HepG2 (cell line): ENCODE results near the gene OAS3. TPM values are rescaled to one million over a fixed set of nuclear protein-coding genes. Genes with fewer than 3 reads are reported as not detected.

Experiments
- ATF3 ChIP-seq: sonication (generic); formaldehyde crosslinking; IDR thresholded peaks from 2 replicates; pipeline ENCODE4 v1.4.0; 2020; ENCODE audit warnings: missing genetic modification reagents
- E2F1 ChIP-seq: sonication (generic); formaldehyde crosslinking; IDR thresholded peaks from 2 replicates; pipeline ENCODE4 v1.5.0; 2020; ENCODE audit warnings: missing genetic modification reagents
- ELK4 ChIP-seq: sonication (generic); formaldehyde crosslinking; IDR thresholded peaks from 2 replicates; pipeline ENCODE4 v1.9.0; 2021; ENCODE audit warnings: missing genetic modification reagents, borderline replicate concordance
- JUN ChIP-seq: sonication (generic); formaldehyde crosslinking; IDR thresholded peaks from 2 replicates; pipeline ENCODE4 v1.4.0; 2020; ENCODE audit warnings: mild to moderate bottlenecking, missing genetic modification reagents
- MAFK ChIP-seq, 2 experiments: IDR thresholded peaks in 1 of 2; conservative IDR thresholded peaks in 1 of 2; 2 replicates each; pipeline ENCODE4 v1.6.1; 2011; ENCODE audit warnings: improper control_type of control experiment in 2 of 2, low read length in 2 of 2
- NCOA1 ChIP-seq: sonication (generic); formaldehyde crosslinking; IDR thresholded peaks from 2 replicates; pipeline ENCODE4 v1.9.0; 2021; ENCODE audit warnings: missing genetic modification reagents
- RFX3 ChIP-seq: IDR thresholded peaks from 2 replicates; pipeline ENCODE4 v1.6.1; 2016; ENCODE audit warnings: missing biosample characterization, missing genetic modification reagents
- SRSF1 ChIP-seq: fragments of 200-400 bp; formaldehyde crosslinking; optimal IDR thresholded peaks from 2 replicates; pipeline ENCODE3; 2017; ENCODE audit warnings: mild to moderate bottlenecking, low read depth, low read length, moderate library complexity
- STAT5B ChIP-seq: sonication (generic); formaldehyde crosslinking; IDR thresholded peaks from 2 replicates; pipeline ENCODE4 v1.4.0; 2020; ENCODE audit warnings: missing genetic modification reagents
- ZFYVE20 ChIP-seq: sonication (generic); formaldehyde crosslinking; IDR thresholded peaks from 2 replicates; pipeline ENCODE4 v1.8.0; 2023; ENCODE audit warnings: low read depth, mild to moderate bottlenecking, moderate library complexity, missing genetic modification reagents, borderline replicate concordance
- ZMAT5 ChIP-seq: sonication (generic); formaldehyde crosslinking; IDR thresholded peaks from 2 replicates; pipeline ENCODE4 v1.5.0; 2020; ENCODE audit warnings: mild to moderate bottlenecking, low read depth, missing genetic modification reagents, borderline replicate concordance
- ZNF234 ChIP-seq: sonication (generic); formaldehyde crosslinking; conservative IDR thresholded peaks from 2 replicates; pipeline ENCODE4 v1.5.1; 2020; ENCODE audit warnings: mild to moderate bottlenecking, missing genetic modification reagents
- ZNF260 ChIP-seq: sonication (generic); formaldehyde crosslinking; IDR thresholded peaks from 2 replicates; pipeline ENCODE4 v1.4.0; 2020; ENCODE audit warnings: missing genetic modification reagents, low read depth, mild to moderate bottlenecking, borderline replicate concordance
- ZNF660 ChIP-seq: sonication (generic); formaldehyde crosslinking; IDR thresholded peaks from 2 replicates; pipeline ENCODE4 v1.5.1; 2020; ENCODE audit warnings: mild to moderate bottlenecking, low read depth, missing genetic modification reagents, borderline replicate concordance
- ZNF766 ChIP-seq: sonication (generic); formaldehyde crosslinking; IDR thresholded peaks from 2 replicates; pipeline ENCODE4 v1.5.0; 2020; ENCODE audit warnings: missing genetic modification reagents, borderline replicate concordance
- polyA plus RNA-seq, 8 experiments: library from polyadenylated mRNA; depleted of rRNA in 3 of 8; stranded (reverse) in 7 of 8; unstranded in 1 of 8; fragments of >200 nt; fragmentation: Illumina TruSeq in 4 of 8; extraction: Trizol in 4 of 8; gene quantifications; 2 replicates each; pipeline versions ENCODE4 v1.2.1 to v1.2.3, GENCODE V29; 2011 to 2016; ENCODE audit warnings: low read depth in 4 of 8, missing spikeins in 1 of 8, mixed read lengths in 1 of 8; ENCODE audit not compliant: insufficient read depth in 1 of 8
- total RNA-seq, 5 experiments: library from RNA; depleted of rRNA; stranded (reverse); fragments of >200 nt; fragmentation: Illumina TruSeq; extraction: Trizol; gene quantifications; 2 replicates each; pipeline ENCODE4 v1.2.3, GENCODE V29; 2016; ENCODE audit warnings: low read depth in 1 of 5
- TF ChIP-seq, protein P1 (sequence below): sonication (generic); formaldehyde crosslinking; IDR thresholded peaks from 2 replicates; pipeline ENCODE4 v1.4.0; 2020; ENCODE audit warnings: missing genetic modification reagents
- TF ChIP-seq, protein P2 (sequence below): sonication (generic); formaldehyde crosslinking; IDR thresholded peaks from 2 replicates; pipeline ENCODE4 v1.5.0; 2020; ENCODE audit warnings: missing genetic modification reagents

OAS3 gene
- total and polyA plus RNA-seq, 2 of the 13 experiments (the other 11 are each of a cell fraction or from before 2014, with no cell fraction given) = 4.8 to 10.5 TPM

GRCh38 chr12:112937741-112938719, at the start of gene OAS3 (continued):
- TF ChIP-seq, protein P1, sequence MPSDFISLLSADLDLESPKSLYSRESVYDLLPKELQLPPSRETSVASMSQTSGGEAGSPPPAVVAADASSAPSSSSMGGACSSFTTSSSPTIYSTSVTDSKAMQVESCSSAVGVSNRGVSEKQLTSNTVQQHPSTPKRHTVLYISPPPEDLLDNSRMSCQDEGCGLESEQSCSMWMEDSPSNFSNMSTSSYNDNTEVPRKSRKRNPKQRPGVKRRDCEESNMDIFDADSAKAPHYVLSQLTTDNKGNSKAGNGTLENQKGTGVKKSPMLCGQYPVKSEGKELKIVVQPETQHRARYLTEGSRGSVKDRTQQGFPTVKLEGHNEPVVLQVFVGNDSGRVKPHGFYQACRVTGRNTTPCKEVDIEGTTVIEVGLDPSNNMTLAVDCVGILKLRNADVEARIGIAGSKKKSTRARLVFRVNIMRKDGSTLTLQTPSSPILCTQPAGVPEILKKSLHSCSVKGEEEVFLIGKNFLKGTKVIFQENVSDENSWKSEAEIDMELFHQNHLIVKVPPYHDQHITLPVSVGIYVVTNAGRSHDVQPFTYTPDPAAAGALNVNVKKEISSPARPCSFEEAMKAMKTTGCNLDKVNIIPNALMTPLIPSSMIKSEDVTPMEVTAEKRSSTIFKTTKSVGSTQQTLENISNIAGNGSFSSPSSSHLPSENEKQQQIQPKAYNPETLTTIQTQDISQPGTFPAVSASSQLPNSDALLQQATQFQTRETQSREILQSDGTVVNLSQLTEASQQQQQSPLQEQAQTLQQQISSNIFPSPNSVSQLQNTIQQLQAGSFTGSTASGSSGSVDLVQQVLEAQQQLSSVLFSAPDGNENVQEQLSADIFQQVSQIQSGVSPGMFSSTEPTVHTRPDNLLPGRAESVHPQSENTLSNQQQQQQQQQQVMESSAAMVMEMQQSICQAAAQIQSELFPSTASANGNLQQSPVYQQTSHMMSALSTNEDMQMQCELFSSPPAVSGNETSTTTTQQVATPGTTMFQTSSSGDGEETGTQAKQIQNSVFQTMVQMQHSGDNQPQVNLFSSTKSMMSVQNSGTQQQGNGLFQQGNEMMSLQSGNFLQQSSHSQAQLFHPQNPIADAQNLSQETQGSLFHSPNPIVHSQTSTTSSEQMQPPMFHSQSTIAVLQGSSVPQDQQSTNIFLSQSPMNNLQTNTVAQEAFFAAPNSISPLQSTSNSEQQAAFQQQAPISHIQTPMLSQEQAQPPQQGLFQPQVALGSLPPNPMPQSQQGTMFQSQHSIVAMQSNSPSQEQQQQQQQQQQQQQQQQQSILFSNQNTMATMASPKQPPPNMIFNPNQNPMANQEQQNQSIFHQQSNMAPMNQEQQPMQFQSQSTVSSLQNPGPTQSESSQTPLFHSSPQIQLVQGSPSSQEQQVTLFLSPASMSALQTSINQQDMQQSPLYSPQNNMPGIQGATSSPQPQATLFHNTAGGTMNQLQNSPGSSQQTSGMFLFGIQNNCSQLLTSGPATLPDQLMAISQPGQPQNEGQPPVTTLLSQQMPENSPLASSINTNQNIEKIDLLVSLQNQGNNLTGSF (CRISPR knock-in tag) = no peak
- TF ChIP-seq, protein P2, sequence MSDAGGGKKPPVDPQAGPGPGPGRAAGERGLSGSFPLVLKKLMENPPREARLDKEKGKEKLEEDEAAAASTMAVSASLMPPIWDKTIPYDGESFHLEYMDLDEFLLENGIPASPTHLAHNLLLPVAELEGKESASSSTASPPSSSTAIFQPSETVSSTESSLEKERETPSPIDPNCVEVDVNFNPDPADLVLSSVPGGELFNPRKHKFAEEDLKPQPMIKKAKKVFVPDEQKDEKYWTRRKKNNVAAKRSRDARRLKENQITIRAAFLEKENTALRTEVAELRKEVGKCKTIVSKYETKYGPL (CRISPR knock-in tag) = peak; percentile 47; the same call in 1 of the 2 replicates
- TF ChIP-seq RFX3 (CRISPR knock-in tag) (no peak), NCOA1 (no peak), ELK4 (CRISPR knock-in tag) (no peak), ZNF234 (CRISPR knock-in tag) (no peak), MAFK (conservative IDR thresholded peaks at IDR 0.05 in 1 of 2, IDR thresholded peaks at IDR 0.05 in 1 of 2; ENCODE audit: low read length in 2 of 2) (no peak), ZNF766 (CRISPR knock-in tag) (no peak), ZNF660 (no peak), STAT5B (no peak), ZMAT5 (CRISPR knock-in tag) (no peak), ZNF260 (no peak), JUN (CRISPR knock-in tag) (no peak), SRSF1 (peak; percentile 36), E2F1 (CRISPR knock-in tag) (peak; percentile 79), ZFYVE20 (no peak), ATF3 (CRISPR knock-in tag) (no peak)
